H1 (cell line): ENCODE measurements around the gene IL5RA.

Experiments
- CBX5 ChIP-seq: fragments of 300-800, 300-1000 bp; sonication (generic); IDR thresholded peaks from 2 replicates; pipeline ENCODE4 v1.7.1; 2016; ENCODE audit warnings: antibody characterized with exemption, low read length, low read depth
- CTCF ChIP-seq, 3 experiments: IDR thresholded peaks; 1 replicate in 2 of 3; 2 replicates in 1 of 3; pipeline versions ENCODE4 v1.5.1 to v1.6.1; 2011; ENCODE audit warnings: low read length in 3 of 3, mild to moderate bottlenecking in 3 of 3, inconsistent platforms in 2 of 3, low read depth in 1 of 3, moderate library complexity in 1 of 3; ENCODE audit not compliant: insufficient read depth in 1 of 3; ENCODE audit errors: control extremely low read depth in 1 of 3
- MAX ChIP-seq: IDR thresholded peaks from 2 replicates; pipeline ENCODE4 v1.6.1; 2012; ENCODE audit warnings: inconsistent platforms
- POLR2A ChIP-seq, 2 experiments: IDR thresholded peaks; 1 replicate in 1 of 2; 2 replicates in 1 of 2; pipeline ENCODE4 v1.6.1; 2011; ENCODE audit warnings: low read depth in 2 of 2, low read length in 2 of 2, mild to moderate bottlenecking in 2 of 2; ENCODE audit errors: control extremely low read depth in 1 of 2
- RAD21 ChIP-seq, 2 experiments: IDR thresholded peaks in 1 of 2; conservative IDR thresholded peaks in 1 of 2; 2 replicates each; pipeline ENCODE4 v1.6.1; 2011; ENCODE audit warnings: low read depth in 2 of 2, low read length in 2 of 2, improper control_type of control experiment in 1 of 2, inconsistent platforms in 1 of 2, mild to moderate bottlenecking in 1 of 2, moderate library complexity in 1 of 2
- SRF ChIP-seq: IDR thresholded peaks from 2 replicates; pipeline ENCODE4 v1.6.1; 2011; ENCODE audit warnings: mild to moderate bottlenecking, low read depth, low read length, moderate library complexity
- ZNF274 ChIP-seq: IDR thresholded peaks from 2 replicates; pipeline ENCODE4 v1.7.0; 2012; ENCODE audit warnings: low read length, borderline replicate concordance; ENCODE audit errors: extremely low read depth

GRCh38 chr3:3107181-3107580 is 3.0 kb downstream of the IL5RA start:
- TF ChIP-seq RAD21 (IDR thresholded peaks at IDR 0.05 in 1 of 2, conservative IDR thresholded peaks at IDR 0.05 in 1 of 2; ENCODE audit: low read depth in 2 of 2, low read length in 2 of 2) (no peak), POLR2A (IDR thresholded peaks at IDR 0.05; ENCODE audit: control extremely low read depth in 1 of 2, low read depth in 2 of 2, low read length in 2 of 2) (no peak), CTCF (IDR thresholded peaks at IDR 0.05; ENCODE audit: control extremely low read depth in 1 of 3, insufficient read depth in 1 of 3, low read depth in 1 of 3, low read length in 3 of 3) (no peak), SRF (no peak), MAX (no peak), ZNF274 (no peak), CBX5 (no peak)
